ENCODE results near the gene ERICH3. TPM values are rescaled to one million over a fixed set of nuclear protein-coding genes. Genes with fewer than 3 reads are reported as not detected.

ERICH3 gene
- total and polyA plus RNA-seq, 4 donors = 0.04 to 0.08 (median 0.05) TPM

DNA sequence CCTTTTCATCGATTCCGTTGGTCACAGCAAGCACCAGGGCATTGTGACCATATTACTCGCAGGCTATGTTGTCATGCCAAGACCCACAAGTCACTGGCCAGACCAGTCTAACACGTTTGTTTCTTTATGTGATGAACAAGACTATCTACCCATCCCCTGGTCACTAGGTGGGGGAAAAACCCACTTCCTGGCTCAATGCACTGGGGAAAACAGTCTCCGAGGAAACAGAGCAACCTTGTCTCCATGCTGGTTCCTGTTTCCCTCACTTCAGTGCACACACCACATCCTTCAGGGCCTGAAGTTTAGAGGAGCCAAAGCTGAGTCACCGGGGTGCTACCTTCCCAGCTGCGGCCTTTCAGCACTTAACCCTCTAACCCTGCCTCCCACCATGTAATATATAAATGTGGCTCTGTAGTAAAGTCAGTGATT is 20.9 kb downstream of the ERICH3 start:
- no peaks in the 10 kb centered on the region for H3K4me1 ChIP-seq (ENCODE audit: control insufficient read depth in 4 of 4, insufficient read depth in 4 of 4, low read length in 3 of 4)
- H3K27ac ChIP-seq (ENCODE audit: low read depth in 1 of 2, low read length in 2 of 2) = no peak overlapping the region
- H3K27me3 ChIP-seq (ENCODE audit: control insufficient read depth in 4 of 4, insufficient read depth in 4 of 4, low read length in 3 of 4) = no peaks in the 10 kb centered on the region
- DNase-seq (ENCODE audit: low spot score) = no peak
- no peak overlapping the region for H3K4me3 ChIP-seq (ENCODE audit: low read depth in 1 of 3, low read length in 3 of 3)
- no peak overlapping the region for H3K9ac ChIP-seq (ENCODE audit: low read depth in 1 of 2, low read length in 2 of 2)
- TF ChIP-seq GABPA (IDR thresholded peaks at IDR 0.05 in 1 of 2, conservative IDR thresholded peaks at IDR 0.05 in 1 of 2) (no peak), EGR1 (IDR thresholded peaks at IDR 0.05; ENCODE audit: low read depth in 2 of 2) (no peak), NR2F2 (IDR thresholded peaks at IDR 0.05) (no peak), FOXA1 (IDR thresholded peaks at IDR 0.05) (no peak), YY1 (IDR thresholded peaks at IDR 0.05) (no peak), RAD21 (IDR thresholded peaks at IDR 0.05) (no peak), JUND (IDR thresholded peaks at IDR 0.05) (no peak), HNF4G (IDR thresholded peaks at IDR 0.05) (no peak), TAF1 (conservative IDR thresholded peaks at IDR 0.05) (no peak), HNF4A (conservative IDR thresholded peaks at IDR 0.05) (no peak), SP1 (IDR thresholded peaks at IDR 0.05) (no peak)
- TF ChIP-seq, protein P1, sequence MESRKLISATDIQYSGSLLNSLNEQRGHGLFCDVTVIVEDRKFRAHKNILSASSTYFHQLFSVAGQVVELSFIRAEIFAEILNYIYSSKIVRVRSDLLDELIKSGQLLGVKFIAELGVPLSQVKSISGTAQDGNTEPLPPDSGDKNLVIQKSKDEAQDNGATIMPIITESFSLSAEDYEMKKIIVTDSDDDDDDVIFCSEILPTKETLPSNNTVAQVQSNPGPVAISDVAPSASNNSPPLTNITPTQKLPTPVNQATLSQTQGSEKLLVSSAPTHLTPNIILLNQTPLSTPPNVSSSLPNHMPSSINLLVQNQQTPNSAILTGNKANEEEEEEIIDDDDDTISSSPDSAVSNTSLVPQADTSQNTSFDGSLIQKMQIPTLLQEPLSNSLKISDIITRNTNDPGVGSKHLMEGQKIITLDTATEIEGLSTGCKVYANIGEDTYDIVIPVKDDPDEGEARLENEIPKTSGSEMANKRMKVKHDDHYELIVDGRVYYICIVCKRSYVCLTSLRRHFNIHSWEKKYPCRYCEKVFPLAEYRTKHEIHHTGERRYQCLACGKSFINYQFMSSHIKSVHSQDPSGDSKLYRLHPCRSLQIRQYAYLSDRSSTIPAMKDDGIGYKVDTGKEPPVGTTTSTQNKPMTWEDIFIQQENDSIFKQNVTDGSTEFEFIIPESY (IDR thresholded peaks at IDR 0.05) = no peak
- TF ChIP-seq, protein P2, sequence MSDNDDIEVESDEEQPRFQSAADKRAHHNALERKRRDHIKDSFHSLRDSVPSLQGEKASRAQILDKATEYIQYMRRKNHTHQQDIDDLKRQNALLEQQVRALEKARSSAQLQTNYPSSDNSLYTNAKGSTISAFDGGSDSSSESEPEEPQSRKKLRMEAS (IDR thresholded peaks at IDR 0.05) = no peak
- H3K9me3 ChIP-seq (ENCODE audit: control insufficient read depth in 4 of 4, low read length in 3 of 4) = no peaks in the 10 kb centered on the region
- WGBS = 77% methylated on average over 7 of the region's 7 CpGs
- H3K36me3 ChIP-seq (ENCODE audit: control insufficient read depth in 4 of 4, insufficient read depth in 3 of 4, low read depth in 1 of 4, low read length in 3 of 4) = no peaks in the 10 kb centered on the region

DNA sequence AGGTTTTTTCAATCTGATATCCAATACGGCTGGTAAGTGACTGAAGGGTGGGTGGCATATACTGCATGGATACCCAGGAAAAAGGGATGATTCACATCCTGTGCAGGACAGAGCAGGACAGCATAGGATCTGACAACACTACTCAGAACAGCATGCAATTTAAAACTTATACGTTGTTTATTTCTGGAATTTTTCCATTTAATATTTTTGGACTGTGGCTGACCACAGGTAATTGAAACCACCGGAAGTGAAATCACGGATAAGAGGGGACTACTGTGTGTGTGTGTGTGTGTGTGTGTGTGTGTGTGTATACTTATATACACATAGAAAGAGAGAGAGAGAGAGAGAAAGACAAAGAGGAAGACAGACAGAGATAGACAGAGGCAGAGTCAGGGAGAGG is 23.0 kb downstream of the ERICH3 start:
- H3K4me1 ChIP-seq (ENCODE audit: control insufficient read depth in 4 of 4, insufficient read depth in 4 of 4, low read length in 3 of 4) = no peaks in the 10 kb centered on the region
- H3K36me3 ChIP-seq (ENCODE audit: control insufficient read depth in 4 of 4, insufficient read depth in 3 of 4, low read depth in 1 of 4, low read length in 3 of 4) = no peaks in the 10 kb centered on the region
- H3K9me3 ChIP-seq (ENCODE audit: control insufficient read depth in 4 of 4, low read length in 3 of 4) = no peaks in the 10 kb centered on the region
- H3K27me3 ChIP-seq (ENCODE audit: control insufficient read depth in 4 of 4, insufficient read depth in 4 of 4, low read length in 3 of 4) = no peaks in the 10 kb centered on the region
- 83% methylated on average over 4 of the region's 4 CpGs for WGBS
- no peak overlapping the region for H3K9ac ChIP-seq (ENCODE audit: low read depth in 1 of 2, low read length in 2 of 2)
- no peak for TF ChIP-seq TAF1 (conservative IDR thresholded peaks at IDR 0.05)
- TF ChIP-seq NR2F2 (IDR thresholded peaks at IDR 0.05) = no peak
- TF ChIP-seq HNF4G (IDR thresholded peaks at IDR 0.05) = no peak
- H3K4me3 ChIP-seq (ENCODE audit: low read depth in 1 of 3, low read length in 3 of 3) = no peak overlapping the region
- no peak overlapping the region for H3K27ac ChIP-seq (ENCODE audit: low read depth in 1 of 2, low read length in 2 of 2)
- DNase-seq (ENCODE audit: low spot score) = no peak

DNA sequence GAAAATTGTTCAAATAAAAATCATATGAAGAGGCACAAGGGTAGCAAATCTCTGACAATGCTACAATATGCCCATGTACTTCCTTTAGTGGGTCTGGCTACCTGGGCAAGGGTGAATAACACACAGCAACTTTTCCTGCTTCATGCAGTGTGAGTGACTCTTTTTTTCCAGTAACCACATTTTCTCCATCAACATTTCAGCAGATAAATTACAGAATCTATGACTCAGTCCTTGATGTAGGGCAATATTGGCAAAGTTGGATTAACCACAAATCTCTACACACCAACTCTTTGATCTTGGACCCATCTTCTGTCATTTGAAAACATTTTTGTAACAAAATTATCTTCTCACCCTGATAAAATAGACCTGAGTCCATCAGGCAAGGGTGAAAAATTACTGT is 31.7 kb downstream of the ERICH3 start:
- Histone ChIP-seq H3K36me3 (ENCODE audit: control insufficient read depth in 4 of 4, insufficient read depth in 3 of 4, low read depth in 1 of 4, low read length in 3 of 4) (no peaks in the 10 kb centered on the region), H3K27ac (ENCODE audit: low read depth in 1 of 2, low read length in 2 of 2) (no peak overlapping the region), H3K4me3 (ENCODE audit: low read depth in 1 of 3, low read length in 3 of 3) (no peak overlapping the region), H3K9me3 (ENCODE audit: control insufficient read depth in 4 of 4, low read length in 3 of 4) (no peaks in the 10 kb centered on the region), H3K27me3 (ENCODE audit: control insufficient read depth in 4 of 4, insufficient read depth in 4 of 4, low read length in 3 of 4) (no peaks in the 10 kb centered on the region), H3K4me1 (ENCODE audit: control insufficient read depth in 4 of 4, insufficient read depth in 4 of 4, low read length in 3 of 4) (no peaks in the 10 kb centered on the region), H3K9ac (ENCODE audit: low read depth in 1 of 2, low read length in 2 of 2) (no peak overlapping the region)
- no peak for DNase-seq (ENCODE audit: low spot score)
- TF ChIP-seq HNF4A (conservative IDR thresholded peaks at IDR 0.05) = no peak
- TF ChIP-seq, protein P3, sequence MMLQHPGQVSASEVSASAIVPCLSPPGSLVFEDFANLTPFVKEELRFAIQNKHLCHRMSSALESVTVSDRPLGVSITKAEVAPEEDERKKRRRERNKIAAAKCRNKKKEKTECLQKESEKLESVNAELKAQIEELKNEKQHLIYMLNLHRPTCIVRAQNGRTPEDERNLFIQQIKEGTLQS (IDR thresholded peaks at IDR 0.05) = no peak
- TF ChIP-seq, protein P4, sequence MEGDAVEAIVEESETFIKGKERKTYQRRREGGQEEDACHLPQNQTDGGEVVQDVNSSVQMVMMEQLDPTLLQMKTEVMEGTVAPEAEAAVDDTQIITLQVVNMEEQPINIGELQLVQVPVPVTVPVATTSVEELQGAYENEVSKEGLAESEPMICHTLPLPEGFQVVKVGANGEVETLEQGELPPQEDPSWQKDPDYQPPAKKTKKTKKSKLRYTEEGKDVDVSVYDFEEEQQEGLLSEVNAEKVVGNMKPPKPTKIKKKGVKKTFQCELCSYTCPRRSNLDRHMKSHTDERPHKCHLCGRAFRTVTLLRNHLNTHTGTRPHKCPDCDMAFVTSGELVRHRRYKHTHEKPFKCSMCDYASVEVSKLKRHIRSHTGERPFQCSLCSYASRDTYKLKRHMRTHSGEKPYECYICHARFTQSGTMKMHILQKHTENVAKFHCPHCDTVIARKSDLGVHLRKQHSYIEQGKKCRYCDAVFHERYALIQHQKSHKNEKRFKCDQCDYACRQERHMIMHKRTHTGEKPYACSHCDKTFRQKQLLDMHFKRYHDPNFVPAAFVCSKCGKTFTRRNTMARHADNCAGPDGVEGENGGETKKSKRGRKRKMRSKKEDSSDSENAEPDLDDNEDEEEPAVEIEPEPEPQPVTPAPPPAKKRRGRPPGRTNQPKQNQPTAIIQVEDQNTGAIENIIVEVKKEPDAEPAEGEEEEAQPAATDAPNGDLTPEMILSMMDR (IDR thresholded peaks at IDR 0.05; ENCODE audit: low read depth, low read length, missing input control) = no peak
- TF ChIP-seq YY1 (IDR thresholded peaks at IDR 0.05) = no peak
- TF ChIP-seq, protein P5, sequence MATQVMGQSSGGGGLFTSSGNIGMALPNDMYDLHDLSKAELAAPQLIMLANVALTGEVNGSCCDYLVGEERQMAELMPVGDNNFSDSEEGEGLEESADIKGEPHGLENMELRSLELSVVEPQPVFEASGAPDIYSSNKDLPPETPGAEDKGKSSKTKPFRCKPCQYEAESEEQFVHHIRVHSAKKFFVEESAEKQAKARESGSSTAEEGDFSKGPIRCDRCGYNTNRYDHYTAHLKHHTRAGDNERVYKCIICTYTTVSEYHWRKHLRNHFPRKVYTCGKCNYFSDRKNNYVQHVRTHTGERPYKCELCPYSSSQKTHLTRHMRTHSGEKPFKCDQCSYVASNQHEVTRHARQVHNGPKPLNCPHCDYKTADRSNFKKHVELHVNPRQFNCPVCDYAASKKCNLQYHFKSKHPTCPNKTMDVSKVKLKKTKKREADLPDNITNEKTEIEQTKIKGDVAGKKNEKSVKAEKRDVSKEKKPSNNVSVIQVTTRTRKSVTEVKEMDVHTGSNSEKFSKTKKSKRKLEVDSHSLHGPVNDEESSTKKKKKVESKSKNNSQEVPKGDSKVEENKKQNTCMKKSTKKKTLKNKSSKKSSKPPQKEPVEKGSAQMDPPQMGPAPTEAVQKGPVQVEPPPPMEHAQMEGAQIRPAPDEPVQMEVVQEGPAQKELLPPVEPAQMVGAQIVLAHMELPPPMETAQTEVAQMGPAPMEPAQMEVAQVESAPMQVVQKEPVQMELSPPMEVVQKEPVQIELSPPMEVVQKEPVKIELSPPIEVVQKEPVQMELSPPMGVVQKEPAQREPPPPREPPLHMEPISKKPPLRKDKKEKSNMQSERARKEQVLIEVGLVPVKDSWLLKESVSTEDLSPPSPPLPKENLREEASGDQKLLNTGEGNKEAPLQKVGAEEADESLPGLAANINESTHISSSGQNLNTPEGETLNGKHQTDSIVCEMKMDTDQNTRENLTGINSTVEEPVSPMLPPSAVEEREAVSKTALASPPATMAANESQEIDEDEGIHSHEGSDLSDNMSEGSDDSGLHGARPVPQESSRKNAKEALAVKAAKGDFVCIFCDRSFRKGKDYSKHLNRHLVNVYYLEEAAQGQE (IDR thresholded peaks at IDR 0.05) = no peak
- no peak for TF ChIP-seq NR2F2 (IDR thresholded peaks at IDR 0.05)
- no peak for TF ChIP-seq EGR1 (IDR thresholded peaks at IDR 0.05; ENCODE audit: low read depth in 2 of 2)
- TF ChIP-seq FOXA2 (IDR thresholded peaks at IDR 0.05) = no peak
- TF ChIP-seq JUND (IDR thresholded peaks at IDR 0.05) = no peak
- TF ChIP-seq SP1 (IDR thresholded peaks at IDR 0.05) = no peak
- TF ChIP-seq RXRA (IDR thresholded peaks at IDR 0.05) = no peak
- no peak for TF ChIP-seq GABPA (IDR thresholded peaks at IDR 0.05 in 1 of 2, conservative IDR thresholded peaks at IDR 0.05 in 1 of 2)
- no peak for TF ChIP-seq TAF1 (conservative IDR thresholded peaks at IDR 0.05)
- no peak for TF ChIP-seq RAD21 (IDR thresholded peaks at IDR 0.05)
- TF ChIP-seq, protein P2 (IDR thresholded peaks at IDR 0.05) = no peak

Measured in liver (tissue), 9 donors.